Activated naive CD4-positive, alpha-beta T cell treated with anti-CD3 and anti-CD28 coated beads, Interleukin-2, amount 50 U/mL, for 16 hours (primary cell): ENCODE results near the gene GPRIN3.
A peak's percentile ranks its signal among the peaks of the same experiment; 100 is the strongest.

Source experiments
- DNase-seq: peaks from one replicate; pipeline ENCODE4 v3.0.0-alpha.2; 2020

The GPRIN3 gene

DNA sequence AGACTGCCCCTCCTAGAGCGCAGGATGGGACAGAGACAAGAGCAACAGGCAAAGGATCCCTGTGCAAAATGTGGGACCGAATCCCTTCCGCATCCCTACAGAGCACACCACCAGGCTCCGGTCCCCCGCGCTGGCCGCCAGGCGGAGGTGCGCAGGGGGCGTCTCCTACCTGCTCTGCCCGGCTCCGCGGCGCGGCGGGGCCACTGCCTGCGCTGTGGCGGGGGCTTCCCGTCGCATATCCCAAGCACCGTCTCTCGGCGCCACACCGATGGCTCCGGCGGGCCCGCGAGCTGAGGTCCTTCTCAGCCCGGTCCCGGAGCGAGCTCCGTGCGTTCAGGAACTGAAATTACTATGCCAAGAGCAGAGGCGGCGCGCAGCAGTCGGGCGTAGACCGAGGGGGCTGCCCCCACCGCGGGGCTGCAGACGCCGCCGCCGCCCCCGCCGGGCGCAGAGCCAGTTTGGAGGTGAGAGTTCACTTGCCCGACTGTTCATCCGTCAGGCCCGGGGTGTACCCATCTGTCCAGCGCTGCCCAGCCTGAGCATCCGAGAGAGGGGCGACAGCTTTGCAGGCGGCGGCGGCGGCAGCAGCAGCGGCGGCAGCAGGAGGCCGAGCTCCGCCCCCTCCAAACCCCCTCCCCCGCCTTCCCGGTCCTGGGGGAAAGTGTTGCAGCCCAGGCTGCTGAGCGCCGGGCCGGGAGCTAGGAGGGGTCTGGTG, at the start of gene GPRIN3:
Gene GPRIN3, minus strand, starts transcription at position 355 of the 715 bp plus-strand sequence. CDS start 57,690 bp downstream, outside the sequence.
- DNase-seq, result peak; percentile 77

DNA sequence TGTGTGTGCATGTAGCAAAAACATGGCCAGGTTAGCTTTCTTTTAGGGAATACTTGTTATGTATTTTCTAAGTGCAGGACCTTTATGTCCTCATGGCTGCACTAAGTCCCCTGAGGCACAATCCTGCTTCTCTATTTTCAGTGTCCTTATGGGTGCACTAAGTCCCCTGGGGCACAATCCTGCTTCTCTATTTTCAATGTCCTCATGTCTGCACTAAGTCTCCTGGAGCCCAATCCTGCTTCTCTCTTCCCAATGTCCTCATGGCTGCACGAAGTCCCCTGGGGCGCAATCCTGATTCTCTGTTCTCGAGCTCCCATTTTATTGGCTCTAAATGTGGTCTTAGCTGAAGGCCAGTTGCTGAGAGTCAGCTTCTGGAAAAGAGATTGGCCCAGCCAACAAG, 49.7 kb upstream of the GPRIN3 start:
- no peak for DNase-seq

DNA sequence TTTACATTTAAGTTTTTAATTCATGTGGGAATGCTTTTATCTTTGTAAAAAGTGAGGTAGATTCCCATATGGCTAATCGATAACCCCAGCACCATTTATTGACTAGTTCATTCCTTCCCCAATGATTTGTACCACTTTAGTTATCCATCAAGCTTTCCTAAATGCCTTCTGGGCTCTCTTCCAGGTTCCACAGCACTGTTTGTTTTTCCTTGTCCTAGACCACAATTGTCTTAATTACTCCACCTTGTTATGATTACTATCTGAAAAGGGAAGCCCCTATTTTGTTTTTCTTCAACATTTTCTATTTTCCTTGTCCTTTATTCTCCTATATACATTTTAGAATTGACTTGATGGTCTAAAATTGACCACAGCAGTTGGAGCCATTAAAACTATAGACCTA, 48.5 kb upstream of the GPRIN3 start:
- DNase-seq, result no peak

DNA sequence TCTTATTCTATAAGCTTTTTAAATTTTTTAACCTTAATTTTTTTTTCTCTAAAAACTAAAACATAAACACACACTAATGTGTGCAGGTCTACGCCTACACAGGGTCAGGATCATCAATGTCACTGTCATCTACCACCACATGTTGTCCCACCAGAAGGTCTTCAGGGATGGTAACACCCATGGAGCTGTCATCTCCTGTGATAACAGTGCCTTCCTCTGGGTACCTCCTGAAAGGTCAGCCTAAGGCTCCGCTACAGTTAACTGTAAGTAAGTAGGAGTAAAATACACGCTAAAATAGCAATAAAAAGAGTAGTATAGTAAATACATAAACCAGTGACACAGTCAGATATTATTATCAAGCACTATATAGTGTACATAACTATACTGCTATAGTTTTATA, 45.9 kb upstream of the GPRIN3 start:
- DNase-seq, result no peak

DNA sequence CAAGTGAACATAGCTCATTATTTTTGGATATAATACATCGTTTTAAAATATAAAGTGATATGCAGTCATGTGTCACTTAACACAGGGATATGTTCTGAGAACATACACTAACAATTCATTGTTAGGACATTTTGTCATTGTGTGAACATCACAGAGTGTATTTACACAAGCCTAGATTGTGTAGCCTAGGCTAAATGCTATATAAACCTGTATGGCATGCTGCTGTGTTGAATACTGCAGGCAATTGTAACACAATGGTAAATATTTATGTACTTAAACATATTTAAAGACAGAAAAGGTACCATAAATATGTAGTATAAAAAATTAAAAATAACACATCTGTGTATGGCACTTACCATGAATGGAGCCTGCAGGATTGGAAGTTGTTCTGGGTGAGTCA, 44.9 kb upstream of the GPRIN3 start:
- DNase-seq, result no peak

DNA sequence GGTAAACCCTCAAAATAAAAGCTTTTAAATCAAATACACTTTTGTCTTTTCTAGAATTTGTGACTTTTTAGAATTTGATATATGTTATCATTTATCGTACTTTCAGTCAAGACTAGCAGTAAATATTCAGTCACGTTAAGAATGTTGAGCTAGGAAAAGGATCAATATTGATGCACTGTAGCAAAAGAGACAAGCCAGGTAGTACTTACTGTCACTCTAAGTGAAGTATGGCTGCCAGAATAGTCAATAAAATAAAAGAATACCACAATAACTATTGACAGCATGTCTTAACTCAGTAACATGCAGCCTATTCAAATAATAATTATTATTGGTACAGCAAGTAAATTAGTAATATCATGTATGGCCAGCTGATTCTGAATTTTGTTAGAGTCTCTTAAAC, 43.6 kb upstream of the GPRIN3 start:
- DNase-seq, result no peak

DNA sequence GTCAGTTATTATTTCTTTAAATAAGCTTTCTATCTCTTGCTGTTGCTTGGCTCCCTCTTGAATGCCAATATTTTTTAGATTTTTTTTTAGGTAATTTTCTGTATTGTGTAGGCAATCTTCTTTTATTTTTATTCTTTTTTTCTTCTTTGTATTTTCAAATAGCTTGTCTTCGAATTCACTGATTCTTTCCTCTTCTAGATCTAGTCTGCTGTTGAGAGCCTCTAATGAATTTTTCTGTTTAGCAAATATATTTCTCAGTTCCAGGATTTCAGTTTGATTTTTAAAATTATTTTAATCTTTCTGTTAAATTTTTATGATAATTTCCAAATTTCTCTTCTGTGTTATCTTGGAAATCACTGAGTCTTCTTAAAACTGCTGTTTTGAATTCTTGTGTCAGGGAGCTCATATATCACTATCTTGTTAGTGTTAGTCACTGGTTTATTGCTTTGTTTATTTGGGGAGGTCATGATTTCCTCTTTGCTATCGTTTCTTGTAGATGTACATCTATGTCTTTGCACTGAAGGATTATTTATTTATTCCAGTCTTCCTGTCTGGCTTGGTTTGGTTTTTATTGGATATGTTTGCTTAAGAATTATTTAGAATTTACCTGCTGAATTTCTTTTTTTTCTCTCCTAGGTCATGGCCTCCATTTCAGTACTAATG, 39.9 kb upstream of the GPRIN3 start:
- DNase-seq, result no peak

DNA sequence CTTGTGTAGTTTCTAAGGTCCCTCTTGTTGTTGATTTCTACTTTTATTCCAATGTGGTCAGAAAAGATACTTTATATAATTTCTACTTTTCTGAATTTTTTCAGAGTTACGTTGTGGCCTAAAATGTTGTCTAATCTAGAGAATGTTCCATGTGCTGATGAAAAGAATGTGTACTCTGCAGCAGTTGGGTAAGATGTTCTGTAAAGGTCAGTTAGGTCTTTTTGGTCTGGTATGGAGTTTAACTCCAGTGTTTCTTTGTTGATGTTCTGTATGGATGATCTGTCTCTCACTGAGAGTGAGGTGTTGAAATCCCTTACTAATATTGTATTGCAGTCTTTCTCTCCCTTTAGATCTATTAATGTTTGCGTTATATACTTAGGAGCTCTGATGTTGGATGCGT, 37.0 kb upstream of the GPRIN3 start:
- no peak for DNase-seq

DNA sequence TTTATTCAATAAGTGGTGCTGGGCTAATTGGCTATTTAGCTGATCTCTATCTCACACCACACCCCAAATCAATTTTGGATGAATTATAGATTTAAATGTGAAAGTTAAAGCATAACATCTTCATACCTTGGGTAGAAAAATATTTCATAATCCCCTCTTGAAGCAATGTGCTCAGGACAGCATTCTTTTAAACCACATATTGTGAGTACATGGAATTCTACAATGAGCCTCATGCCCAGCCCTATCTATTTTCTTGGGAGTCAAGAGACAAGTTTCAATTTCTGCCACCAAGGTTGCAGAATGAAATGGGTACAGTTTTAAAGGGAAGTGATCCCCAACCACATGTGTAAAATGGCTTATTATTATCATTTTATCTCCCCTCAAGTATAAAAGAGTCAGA, 30.6 kb upstream of the GPRIN3 start:
- DNase-seq, result no peak

DNA sequence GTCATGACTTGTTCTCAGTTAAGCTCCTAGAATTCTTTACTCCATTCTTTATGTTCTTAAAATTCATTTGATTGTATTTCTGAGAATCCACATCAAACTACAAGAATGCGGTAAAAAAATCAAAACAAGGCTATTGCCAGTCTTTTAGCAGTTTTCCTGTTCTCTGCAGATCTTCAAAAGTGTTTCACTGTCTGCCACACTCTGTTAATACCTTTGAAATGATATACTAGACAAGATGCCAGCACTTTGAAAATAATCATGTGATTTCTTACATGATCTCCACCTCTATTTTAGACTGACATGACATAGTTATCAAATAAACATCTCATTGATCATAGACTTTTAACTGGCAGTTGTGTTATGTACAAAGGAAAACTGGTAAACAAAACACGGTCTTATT, 30.1 kb upstream of the GPRIN3 start:
- DNase-seq, result no peak

DNA sequence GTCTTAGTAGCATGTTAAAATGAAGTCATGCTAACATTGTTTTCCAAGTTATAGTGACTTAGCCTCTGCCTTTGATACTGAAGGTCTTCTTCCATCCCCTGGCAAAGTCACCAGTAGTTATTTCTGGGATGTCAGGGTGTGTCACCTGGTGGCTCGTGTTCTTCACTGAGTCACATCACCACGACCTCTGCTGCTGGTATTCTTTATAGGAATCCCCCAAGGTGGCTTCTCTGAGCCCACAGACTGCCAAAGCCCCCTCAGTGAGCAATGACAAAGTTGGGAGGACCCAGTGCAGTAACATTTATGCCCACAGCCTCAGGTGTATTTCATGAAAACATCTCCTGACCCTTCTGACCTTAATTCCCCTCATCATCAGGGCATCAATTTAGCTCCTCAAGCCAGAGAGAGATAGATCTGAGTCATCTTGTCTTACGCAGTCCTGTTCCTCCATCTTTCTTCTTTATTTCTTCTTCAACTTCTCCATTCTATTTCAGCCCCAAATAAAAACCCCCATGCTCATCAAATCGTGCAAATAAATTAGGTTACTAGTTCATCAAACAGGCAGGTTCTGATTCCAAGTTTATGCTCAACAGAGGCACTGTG, 29.3 kb upstream of the GPRIN3 start:
- DNase-seq, result peak; percentile 16

DNA sequence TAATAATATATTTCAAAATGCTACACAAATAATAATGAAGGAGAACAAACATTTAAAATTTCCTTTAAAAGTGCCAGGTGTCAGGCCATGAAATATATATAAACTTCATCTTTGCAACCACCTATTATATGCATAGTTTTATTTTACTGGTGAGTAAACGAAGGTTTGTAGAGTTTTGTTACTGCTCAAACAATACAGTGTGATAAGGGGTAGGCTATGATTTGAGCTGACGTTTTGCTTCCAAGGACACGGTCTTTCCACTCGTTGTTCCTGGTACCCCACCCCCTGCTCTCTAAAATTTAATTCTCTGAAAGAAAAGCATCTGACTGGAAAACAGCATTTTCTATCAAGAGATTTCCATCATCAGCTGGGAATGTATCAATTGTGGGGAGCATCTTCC, 27.2 kb upstream of the GPRIN3 start:
- DNase-seq, result no peak

DNA sequence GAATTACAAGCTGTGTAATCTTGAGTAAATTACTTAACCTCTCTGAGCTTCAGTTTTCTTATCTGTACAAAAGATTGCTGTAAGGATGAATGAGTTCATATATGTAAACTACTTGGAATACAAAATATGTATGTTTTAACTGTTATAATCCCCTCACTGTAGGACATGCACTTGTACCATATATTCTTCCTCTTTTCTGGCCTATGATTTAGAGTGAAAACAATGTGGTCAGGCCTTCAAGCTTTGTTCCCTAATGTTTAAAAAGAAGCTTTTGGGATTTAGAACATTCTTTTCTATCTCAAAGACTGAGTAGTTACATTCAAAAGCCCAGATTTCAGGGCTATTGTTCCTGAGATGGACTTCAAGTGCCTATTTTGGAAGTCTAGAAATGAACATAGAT, 26.7 kb upstream of the GPRIN3 start:
- no peak for DNase-seq

DNA sequence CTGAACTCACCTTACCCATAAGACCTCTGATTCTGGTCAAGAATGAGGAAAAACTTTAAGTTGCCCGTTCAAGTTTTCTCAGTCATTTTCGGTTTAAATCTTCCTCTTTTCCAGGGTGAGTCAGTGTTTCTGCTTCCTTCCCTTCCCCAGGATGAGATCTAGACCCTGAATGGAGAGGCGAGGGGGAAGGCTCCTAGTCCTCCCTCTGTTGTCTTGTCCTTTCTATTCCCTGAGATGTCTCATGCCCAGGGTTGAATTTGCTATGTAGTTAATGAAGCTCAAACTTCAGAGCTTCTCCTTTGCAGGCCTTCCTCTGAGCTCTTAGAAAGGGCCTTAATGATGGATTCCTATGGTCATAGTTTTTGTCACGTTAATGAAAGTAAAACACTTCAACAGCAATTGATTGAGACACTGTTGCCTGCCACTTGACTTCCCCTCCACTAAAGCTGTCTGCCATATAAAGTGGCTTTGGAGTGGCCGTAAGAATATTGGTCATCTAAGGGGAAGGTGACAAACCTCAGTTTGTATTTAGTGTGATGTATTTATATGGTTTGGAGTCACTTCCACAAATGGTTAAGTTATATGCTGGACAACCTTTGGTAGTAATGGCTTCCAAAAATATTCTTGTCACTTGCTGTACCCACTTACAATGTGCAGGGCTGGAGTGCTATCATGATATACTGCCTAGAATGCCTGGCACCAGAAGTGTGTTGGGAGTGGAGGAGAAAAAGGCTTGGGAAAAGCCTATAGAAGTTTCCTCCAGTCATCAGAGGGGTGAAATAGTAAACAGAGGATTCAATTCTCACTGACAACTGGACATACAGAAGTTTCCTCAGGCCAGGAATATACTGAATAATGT, 24.3 kb upstream of the GPRIN3 start:
- no peak for DNase-seq

DNA sequence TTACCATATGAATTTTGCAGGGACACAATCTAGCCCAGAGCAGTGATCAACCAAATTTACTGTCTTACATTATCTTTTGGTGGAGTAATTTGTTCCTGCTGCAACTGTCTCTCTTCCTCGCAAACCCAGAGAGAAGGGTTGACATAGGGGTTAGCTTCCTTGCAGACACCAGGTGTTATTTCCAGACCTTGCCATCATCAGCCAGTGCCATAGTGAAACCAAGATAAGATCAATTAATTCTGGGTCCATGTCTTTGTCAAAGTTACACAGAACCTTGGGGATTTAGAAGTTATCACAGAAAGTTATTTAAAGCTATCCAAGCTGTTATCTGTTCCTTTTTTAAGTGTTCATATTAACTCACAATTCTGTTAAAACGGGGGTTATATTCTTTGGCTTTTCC, 23.6 kb upstream of the GPRIN3 start:
- no peak for DNase-seq

DNA sequence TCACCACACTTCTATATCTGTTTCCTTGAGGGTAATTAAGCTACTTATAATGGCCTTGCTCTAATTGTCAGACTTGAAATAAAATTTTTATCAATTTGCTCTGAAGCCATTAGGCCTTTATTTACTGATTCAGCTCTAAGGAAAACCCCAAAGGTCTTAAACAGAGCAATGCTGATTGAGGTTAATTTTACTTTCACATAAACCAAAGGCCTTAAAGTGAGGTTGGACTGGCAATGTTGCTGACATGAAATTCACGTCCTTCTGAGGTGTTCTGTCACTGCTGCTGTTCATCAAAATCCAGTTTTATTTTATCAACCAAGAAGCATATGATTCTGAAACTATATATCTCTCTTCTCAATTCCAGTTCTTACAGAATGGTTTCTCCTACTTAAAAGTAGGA, 21.7 kb upstream of the GPRIN3 start:
- no peak for DNase-seq

DNA sequence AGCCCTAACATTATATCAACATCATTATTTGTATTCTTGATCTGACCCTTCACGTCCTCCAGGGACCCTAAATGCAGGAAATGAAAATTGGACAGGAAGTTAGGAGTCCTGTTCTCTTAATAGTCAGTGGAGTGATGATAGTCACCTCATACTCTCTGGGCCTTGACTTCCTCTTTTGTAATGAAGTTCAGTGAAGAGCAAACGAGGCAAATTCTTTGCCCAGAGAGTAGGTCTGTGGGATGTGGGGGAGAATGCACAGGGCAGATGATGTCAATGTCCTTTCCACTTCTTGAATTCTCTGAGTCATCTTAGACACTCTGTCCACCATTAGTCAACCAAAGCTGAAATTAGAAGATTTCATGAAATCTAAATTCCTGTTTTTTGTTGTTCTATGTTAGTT, 17.1 kb upstream of the GPRIN3 start:
- no peak for DNase-seq

DNA sequence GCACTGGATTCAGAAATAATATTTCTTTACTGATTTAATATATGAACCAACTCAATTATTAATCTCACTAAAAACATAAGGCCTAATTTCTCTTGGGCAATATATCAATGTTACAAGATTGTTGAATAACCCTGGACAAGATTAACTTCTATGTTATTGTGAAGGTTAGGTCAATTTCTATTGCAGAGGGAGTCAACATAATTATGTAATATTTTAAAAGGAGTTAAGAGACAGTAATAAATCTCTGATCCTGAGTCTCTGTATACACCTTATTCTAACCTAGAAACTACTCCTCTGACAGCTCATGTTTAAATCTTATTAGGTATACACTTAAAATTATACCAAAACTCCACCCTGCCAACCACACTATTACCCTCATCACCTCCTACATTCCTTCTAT, 15.1 kb upstream of the GPRIN3 start:
- DNase-seq, result no peak

DNA sequence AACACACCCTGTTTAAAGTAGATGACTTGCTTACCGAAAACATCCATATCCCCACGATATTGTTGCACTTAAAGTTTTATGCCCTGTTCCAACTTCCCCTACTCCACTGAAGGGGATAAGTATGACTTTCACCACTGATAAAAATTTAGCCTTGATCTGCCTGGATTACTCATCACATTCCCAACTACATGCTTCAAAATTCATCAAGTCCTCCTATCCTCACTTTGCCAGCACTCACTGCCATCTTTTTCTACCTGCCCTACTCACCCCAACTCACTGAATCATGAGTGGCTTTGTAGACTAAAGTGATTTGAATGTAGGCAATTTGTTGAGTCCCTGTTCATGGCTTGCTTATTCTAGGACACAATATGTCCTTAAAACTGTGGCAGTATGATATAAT, 12.2 kb upstream of the GPRIN3 start:
- DNase-seq, result no peak

DNA sequence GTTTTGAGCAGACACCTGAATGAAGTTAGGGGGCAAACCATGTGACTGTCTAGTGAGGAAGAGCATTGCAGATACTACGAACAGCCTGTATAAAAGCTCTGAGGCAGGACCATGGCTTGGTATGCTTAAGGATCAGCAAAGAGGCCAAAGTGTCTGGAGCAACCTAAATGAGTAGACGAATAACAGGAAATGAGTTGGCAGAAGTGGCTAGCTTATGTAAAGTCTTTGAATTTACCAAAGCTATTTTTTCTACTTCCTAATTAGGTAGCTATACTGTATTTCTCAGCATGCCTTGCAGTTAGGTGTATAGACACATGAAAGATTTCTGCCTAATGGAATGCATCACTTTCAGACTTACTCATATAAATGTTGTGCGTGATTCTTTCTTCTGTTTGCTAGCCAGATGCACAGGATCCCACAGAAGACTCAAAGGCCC, 9.3 kb upstream of the GPRIN3 start:
- no peak for DNase-seq

DNA sequence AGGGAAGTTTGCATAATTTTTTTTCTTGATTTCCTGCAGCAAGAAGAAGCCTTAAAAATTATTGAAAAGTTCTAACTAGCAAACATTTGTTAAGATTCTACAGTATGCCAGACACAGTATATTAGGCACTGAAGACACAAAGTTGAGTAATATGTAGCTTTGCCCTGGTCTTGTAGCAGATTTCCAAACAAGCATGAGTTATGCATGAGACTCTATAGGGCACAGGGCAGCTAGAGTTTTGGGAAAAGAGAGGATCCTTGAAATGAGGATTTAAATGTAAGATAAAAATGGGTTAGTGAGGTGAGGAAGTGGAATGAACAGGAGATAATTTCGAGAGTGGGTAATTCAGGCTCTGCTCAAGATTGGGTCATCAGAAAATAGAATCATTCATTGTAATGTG, 8.6 kb upstream of the GPRIN3 start:
- no peak for DNase-seq

DNA sequence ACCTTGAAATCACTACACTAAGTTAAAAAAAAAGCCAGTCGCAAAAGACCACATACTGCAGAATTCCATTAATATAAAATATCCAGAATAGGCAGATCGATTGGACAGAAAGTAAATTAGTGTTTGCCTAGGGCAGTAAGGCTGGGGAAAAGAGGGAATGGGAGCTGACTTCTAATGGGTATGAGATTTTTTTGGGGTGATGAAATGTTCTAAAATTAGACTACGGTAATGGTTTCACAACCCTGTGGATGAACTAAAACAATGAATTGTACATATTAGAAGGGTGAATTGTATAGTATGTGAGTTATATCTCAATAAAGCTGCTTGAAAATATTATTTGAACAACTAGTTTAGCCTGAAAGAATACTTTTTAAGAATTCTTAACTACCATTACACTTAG, 6.7 kb upstream of the GPRIN3 start:
- DNase-seq, result no peak

DNA sequence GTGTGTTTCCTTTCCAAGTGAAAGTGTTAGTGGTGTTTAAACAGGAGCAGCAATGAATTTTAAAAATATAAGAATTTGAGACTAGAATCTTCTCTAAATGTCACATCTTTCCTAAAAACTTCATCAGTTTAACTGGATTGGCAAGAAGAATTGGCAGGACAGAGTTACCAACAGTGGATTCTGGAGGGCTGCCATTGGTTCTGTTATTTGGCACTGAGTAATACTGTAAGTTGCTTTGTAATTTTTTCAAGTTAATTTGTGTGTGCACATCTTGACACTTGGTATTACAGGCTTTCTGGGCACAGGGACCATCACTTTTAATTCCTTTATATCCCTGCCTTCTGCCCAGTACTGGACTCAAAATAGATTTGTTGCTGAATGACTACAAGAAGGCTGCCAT, 4.5 kb upstream of the GPRIN3 start:
- no peak for DNase-seq

DNA sequence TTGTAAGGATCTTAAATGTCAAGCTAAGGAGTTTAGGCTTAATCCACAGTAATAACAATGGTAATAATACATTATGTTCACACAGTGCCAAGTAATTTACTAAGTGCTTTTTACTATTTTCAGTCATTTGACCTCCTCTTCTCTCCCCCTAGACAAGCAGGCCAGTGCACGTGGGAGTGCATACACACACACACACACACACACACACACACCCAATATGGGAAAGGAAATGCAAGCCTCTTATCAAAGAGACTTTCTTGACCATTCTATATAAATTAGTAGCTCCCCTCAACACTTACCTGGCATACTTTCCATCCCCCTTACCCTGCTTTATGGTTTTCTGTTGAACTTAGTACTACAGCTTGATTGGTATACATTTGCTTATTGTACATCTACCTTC, 3.8 kb upstream of the GPRIN3 start:
- DNase-seq, result no peak
